GM18909 (cell line): ENCODE results near the gene AGR3.
A peak's percentile ranks its signal among the peaks of the same experiment; 100 is the strongest.

ENCODE experiments used
- ATAC-seq: cut with Tn5 transposase; IDR thresholded peaks from one replicate; pipeline ENCODE4 v1.9.1; 2021; ENCODE audit warnings: mild to moderate bottlenecking; ENCODE audit not compliant: unreplicated experiment, poor library complexity

The AGR3 gene

DNA sequence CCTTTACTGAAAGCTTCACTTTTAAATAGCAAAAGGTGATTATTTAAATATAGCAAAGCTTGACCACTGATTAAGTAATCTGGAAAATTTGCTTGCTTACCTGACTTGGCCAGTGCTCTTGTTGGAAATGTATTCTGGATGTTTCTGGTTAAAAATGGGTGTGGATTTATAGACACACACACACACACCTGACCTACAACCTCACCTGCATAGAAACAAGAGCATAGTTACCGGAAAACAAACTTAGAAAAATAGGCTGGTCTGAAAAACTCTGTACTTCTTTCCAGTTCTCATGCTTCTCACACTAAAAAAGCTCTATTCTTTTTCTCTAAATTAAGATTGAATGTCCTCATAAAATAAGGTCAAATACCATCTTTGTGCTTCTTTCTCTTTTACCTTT lies at the start of gene AGR3:
Gene AGR3, minus strand, starts transcription at position 140 of the 400 bp plus-strand sequence. CDS start 3,365 bp downstream, outside the sequence.
- ATAC-seq: no peak

DNA sequence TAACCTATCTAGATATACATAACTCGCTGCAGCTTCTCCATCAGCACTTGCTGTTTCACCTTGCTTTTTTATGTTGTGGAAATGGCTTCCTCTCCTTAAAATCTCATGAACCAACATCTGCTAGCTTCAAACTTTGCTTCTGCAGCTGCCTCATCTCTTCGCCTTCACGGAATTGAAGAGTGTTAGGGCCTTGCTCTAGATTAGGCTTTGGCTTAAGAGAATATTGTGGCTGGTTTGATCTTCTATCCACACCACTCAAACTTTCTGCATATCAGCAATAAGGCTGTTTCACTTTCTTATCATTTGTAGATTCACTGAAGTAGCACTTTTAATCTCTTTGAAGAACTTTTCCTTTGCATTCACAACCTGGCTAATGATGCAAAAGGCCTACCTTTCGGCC lies 49.2 kb upstream of the AGR3 start:
- ATAC-seq: no peak

DNA sequence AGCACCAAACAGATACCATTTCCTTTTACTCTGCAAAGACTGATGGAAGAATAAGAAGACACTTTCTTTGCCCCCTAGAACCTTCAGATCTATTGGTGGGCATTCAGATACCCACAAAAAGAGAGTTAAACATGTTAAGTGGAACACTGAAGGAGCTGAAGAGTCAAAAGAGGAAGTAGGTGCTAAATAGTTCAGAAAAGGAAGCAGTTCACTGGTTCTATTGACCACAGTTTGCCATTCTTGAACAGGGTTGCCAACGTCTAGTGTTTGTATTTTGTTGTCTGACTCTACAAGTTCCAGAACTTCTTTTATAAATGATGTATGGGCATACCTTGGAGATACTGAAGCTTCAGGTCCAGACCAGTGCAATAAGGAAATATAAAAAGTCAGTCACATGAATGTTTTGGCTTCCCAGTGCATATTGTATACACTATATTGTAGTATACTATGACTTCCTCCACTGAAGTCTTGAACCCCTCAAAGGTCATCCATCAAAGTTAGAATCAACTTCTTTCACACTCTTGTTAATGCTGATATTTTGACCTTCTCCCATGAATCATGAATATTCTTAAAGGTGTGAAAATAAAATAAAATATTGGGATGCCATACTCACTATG lies 47.5 kb upstream of the AGR3 start:
- ATAC-seq: peak; percentile 93

DNA sequence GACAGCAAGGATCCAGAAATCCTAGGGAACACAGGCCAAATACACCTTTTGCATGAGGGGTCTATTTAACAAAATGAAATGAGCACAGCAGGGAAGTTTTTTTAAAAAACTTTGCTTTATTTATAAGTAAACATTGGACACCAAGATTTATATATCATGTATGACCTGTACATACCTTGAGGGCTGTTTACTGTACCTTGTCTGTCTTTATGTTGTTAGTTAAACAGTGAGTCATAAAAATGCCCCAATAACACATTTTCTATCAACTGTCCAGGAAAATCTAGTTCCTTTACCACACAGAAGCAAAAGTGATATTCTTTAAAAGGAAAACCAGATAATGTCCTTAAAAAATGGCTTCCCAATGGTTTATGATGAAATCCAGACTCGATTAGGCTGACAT lies 45.1 kb upstream of the AGR3 start:
- ATAC-seq: no peak

DNA sequence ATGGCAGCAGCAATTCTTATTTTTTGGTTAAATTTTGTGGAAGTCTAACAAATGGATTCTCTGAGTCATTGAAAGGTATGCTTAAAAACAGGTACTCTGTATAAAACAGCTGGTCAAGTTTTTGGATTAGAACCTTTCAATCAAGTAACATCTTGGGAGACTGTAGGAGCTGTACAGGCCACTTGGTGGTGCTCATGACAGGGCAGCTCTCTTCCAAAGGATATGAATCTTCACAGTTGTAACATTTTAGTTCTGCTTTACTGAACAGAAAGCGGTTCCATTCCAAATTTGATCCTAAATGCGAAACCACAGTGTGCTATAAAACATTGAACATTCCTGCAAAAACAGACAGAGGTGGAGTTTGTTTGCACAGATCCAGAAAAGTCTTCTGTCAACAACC lies 44.5 kb upstream of the AGR3 start:
- ATAC-seq: peak; percentile 56

DNA sequence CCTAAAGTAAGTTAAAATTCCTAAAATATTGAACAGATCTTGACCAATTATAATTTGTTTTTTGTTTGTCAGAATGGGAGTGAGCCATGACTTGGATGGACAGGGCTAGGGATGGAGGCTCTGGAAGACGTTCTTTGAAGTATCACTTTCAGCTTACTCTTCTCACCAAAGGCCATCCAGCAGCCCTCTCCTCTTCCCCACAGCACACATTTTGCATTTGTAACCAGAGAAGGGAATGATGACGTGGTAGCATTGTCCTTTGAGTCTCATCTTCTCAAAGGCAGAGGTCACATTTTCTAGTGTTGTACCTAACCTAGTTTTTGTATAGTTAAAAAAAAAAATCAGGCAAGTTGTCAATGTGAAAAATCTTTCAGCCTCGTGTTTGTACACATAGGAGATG lies 43.8 kb upstream of the AGR3 start:
- no peak for ATAC-seq

DNA sequence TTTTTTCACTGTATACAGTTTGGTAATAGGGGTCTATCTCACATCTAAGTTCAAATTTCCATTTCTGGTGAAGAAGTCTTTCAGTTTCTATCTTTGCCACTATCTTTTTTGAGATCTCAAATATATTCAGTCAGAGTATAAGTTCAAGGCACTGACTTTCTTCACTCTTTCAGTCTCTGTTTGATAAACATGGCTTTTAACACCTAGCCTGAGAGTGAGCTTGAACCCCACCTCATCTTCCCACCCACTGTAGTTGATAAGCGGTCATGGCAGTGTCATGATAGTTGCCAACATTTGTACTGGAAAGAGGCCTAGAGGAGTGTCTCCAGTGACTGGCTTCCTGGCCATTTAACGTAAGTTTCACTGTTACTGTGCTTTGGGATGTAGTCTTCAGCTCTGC lies 41.2 kb upstream of the AGR3 start:
- ATAC-seq: no peak

DNA sequence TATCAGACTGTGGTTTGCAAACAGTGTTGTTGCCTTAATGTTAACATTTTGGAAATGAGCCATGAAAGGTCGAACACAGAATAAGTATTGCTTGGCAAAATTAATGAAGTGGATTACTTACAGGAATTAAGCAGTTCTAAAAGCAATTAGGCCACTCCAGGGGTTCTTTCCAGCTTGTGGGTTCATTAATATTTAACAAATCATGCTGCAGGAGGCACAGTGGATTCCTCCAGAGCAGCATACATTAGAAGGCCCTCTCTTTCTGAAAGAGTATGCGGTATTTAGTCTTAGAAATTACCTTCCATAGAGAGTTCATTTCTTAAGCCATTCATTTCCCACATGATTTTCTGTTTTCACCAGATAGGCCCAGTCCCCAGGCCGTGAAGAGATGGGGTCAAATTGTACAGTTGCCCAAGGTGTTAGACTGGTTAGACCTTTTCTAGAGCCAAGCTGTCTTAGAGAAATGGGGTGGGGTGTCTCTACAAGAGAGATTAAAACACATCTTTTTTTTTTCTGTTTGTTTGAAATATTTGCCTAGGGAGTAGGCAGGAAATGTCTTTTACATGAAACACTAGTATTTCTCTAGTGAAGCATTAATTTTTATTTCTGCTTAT lies 40.0 kb upstream of the AGR3 start:
- ATAC-seq: no peak

DNA sequence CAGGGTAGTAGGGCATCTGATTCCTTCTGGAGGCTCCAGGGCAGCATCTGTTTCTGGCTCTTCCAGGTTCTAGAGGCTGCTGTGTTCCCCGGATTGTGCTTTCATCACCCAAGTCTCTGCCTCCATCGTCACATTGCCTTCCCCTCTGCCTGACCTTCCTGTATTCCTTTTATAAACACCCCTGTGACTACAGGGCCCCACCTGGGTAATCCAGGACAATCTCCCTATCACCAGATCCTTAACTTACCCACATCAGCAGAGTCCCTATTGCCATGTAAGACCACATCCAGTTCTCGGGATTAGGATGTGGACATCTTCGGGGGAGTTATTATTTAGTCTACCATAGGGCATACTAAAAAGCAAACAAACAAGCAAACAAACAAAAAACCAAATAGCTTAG lies 39.4 kb upstream of the AGR3 start:
- ATAC-seq: no peak

DNA sequence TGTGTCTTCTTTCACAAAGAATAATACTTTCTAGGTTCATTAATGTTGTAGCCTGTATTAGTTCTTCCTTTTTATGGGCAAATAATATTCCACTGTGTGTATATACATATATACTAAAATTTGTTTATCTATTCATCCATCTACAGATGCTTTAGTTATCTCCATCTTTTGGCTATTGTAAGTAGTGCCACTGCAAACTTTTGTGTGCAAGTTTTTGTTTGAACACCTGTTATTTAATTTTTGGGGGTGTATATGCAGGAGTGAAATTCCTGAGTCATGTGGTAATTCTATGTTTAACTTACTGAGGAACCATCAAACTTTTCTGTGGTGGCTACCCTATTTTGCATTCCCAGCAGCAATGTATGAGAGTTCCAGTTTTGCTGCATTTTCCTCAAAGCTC lies 37.7 kb upstream of the AGR3 start:
- ATAC-seq: no peak

DNA sequence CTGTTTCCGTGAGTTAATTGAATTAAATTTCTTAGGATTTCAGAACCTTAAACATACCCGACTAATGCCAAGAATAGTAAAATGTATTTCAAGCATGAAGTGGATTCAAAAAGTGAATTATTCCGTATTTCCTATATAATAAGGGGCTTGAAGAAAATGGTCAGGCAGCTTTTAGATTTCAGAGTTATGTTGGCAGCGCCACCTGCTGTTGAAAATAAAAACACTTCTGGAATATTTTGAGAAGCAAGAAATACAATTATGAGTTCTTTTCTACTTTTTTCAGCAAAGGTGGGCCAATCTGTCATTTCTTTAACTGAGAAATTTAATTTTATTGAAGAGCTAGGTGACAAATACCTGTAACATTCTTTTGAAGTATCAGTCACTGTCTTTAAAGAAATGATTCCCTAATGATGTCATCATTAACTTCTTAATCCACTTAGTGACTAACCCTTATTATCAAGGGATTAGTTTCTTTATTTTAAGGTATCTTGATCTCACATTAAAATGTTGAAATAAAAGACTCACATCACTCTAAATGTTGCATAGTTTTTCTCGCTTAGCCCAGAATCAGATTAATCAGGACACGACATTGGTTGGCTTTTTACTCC lies 36.6 kb upstream of the AGR3 start:
- ATAC-seq: no peak

DNA sequence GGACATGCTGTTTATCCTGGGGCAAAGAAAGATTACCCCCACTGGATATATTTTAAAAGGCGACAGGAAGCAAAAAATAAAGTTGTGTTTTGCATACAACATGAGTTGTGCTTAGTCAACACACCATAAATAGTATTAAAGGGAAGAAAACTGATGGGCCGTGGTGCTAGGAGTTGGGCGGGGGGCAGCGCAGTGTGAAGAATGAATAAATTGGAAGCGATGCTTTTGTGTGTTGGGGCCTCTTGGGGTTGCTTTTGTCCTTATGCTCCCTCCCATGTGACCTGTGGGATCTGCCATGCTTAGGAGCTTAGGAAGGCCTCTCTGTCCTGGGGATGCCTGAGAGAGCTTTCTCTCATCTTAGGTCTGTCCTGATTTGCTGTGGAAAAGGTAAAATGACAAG lies 35.0 kb upstream of the AGR3 start:
- ATAC-seq: no peak

DNA sequence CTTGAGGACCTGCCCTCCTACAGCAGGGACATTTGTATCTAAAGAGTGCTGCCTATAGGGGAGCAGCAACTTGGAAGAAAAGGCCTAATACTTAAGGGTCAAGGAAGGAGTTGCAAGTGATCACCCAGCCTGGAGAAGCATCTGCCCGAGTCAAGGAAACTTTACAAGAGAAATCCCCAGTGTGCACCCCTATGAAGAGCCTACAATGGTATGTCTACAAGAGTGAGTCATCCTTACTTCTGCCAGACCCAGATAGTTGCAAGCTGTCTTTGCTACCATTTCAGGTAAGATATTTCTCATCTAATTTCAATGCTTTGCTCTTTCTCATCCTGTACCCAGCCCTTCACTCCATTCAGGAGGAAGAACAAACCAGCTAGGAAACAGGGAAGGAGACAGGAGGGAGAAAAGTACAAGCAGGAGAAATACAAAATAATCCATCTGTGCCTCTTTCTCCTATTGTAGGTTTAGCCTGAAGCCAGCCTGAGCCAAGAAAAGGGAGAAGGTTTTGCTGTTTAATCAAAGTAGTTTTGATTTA lies 34.4 kb upstream of the AGR3 start:
- ATAC-seq: no peak

DNA sequence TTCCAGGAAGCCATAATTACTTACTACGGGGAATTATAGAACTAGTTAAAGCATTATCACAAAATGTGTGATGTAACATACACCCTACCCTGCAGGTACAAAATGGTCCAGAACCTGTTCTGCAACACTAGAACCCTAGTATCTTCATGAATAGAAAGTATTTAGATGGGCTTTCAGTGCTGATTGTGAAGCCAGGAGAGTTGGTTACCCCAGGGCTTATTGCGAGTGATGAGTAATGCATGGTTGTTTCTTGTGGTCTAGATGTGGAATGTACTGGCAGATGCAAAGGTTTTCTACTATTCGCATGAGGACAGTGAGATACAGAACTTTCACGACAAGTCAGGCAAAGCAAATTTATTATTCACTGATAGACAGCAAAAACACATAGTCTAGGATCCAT lies 33.6 kb upstream of the AGR3 start:
- ATAC-seq: no peak

DNA sequence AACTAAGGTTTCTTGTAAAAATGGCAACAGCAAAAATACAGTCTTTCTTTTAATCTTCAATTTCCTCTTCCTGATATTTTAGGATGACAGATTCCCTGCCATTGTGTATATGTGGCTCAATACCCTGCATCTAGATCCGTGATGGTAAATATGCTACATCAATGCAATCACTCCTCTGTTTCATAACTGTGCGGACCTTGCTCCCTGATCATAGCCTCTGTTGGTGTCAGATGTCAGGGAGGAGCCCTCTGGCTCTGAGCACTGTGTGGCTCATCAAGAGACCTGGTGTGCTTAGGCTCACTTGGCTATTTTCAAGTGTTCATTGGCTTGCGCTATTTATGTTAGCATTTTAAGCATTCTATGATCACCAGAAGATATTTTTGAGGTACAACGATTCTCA lies 33.0 kb upstream of the AGR3 start:
- ATAC-seq: no peak

DNA sequence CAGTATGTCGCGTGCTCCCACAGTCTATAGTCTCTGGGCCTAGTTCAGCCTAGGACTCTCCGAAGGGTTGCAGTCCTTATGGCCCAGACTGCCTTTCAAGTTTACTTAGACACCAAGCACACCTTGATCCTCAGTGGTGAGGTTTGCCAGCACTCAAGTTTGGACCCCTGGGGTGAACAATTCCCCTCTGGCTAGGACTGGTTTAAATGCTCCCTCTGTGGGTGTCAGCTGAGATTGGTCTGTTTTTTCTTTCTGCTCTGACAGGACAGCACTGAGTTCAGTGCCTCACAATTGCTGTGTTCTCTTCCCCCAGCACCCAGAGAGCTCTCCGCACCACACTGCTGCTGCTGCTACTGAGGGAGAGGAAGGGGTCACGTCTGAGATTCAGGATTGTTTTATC lies 31.9 kb upstream of the AGR3 start:
- ATAC-seq: no peak

DNA sequence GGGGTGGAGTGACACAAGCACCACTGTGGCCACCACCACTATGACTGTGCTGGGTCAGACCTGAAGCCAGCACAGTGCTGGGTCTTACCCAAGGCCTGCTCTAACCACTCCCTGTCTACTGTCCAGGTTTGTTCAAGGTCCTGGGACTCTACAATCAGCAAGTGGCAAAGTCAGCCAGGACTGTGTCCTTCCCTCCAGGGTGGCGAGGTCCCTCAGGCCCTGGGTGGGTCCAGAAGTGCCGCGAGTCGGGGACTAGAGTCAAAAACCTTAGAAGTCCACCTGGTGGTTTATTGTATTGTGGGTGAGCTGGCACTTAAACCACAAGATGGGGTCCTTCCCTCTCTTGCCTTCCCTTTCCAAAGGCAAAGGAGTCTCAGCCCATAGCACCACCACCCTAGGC lies 30.8 kb upstream of the AGR3 start:
- no peak for ATAC-seq

DNA sequence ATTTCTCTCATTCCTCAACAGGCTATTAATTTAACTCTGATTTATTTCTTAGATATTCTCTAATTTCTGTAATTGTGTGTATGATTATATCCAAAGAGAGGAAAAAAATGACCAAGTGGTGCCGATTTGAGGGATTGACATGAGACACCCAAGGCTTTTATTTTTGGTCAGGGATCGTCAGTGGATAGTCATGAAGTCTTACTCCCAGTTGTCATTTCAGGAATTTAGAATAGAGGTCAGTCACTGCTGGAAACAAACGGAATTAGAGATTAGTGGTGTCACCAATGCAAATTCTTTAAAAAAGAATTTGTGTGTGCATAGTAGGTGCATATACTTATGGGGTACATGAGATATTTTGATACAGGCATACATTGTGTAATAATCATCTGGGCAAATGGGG lies 26.8 kb upstream of the AGR3 start:
- no peak for ATAC-seq

DNA sequence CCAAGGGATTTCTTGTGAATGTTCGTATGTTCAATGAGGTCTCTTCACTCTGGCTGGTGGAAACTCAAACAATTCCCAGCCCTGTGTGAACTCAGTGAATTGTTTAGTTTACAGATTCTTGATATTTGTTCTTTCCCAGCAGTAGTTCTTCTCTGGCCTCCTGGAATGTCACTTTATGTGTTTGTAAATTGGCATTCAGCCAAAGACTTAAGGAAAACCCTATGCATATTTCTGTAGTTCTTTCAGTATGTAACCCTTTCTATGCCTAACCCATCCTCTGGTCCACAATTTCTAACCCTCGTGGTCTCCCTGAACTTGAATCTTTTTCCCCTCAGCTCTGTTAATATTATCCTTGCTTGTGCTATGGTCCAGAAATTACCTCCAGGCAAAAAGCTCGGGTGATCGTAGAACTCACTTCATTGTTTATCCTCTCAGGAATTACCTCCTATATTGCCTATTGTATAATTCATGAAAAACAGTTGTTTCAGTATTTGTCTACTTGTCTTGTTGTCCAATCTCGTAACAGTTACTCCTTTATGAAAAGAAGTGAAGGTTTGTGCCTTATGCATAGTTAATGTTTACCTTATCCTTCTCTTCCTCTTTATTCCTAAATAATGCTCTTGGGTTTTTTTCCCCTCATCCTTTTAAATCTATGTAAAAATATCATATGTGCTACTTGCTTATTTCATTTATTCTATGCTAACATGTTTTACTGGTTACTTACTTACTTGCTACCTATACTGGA lies 23.7 kb upstream of the AGR3 start:
- ATAC-seq: no peak

DNA sequence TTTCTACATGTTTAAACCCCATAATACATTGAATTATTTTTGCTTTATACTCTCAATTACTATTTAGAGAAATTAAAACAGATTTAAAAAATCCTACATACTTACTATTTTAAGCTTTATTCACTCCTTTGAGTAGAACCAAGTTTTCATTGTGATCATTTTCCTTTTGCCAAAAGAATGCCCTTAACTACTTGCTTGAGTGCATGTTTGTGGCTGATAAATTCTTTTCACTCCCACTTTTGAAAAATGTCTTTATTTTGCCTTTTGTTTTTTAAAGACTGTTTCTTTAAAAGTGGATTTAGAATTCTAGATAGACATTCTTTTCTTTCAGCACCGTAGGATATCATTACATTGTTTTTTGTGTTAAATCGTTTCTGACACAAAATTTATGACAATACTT lies 22.3 kb upstream of the AGR3 start:
- ATAC-seq: no peak

DNA sequence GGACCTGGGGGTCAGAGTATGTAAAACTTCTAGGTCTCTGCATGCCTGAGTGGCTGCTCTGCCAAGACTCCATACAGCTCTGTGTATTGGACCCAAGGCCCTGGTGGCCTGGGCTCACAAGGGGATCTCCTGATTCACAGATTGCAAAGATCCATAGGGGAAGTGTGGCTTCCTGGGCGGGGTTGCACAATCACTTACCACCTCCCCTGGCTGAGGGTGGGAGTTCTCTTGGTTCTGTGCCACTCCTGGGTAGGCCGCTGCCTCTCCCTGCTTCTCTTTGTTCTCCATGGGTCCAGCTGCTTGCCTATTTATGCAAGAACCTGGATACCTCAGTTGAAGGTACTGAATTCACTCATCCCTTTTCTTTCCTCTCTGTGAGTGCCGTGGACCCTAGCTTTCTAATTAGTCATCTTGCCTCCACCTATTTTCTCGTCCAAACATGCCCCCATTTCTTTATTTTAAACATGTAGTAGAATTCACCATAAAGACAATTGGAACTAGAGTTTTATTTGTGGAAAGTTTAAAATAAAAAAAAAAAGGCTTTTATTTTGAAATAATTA lies 18.5 kb upstream of the AGR3 start:
- no peak for ATAC-seq
